A673 (cell line): ENCODE data around the gene MMP14.

Experiments used
- CTCF ChIP-seq: fragments of 300-800, 200-600 bp; sonication (generic); conservative IDR thresholded peaks from 2 replicates; pipeline ENCODE4 v1.5.1; 2017; ENCODE audit warnings: low read depth, mild to moderate bottlenecking, antibody characterized with exemption, low read length, moderate library complexity, mixed read lengths
- EZH2 ChIP-seq: fragments of 200-600 bp; sonication (generic); IDR thresholded peaks from 2 replicates; pipeline ENCODE4 v1.6.1; 2017; ENCODE audit warnings: borderline replicate concordance, low read depth, mild to moderate bottlenecking, mixed read lengths, antibody characterized with exemption, low read length; ENCODE audit not compliant: poor library complexity, severe bottlenecking

- TF ChIP-seq CTCF, result no peak
- no peak for TF ChIP-seq EZH2
Observed at GRCh38 chr14:22808388-22809209, 27.8 kb upstream of the MMP14 start.
